Activated naive CD8-positive, alpha-beta T cell (primary cell): Measurements from ENCODE around the gene TOX3.

Source experiments
- H3K27ac Mint-ChIP-seq: one replicate; pipeline ENCODE4 v1.8.0; 2021; ENCODE audit warnings: mixed read lengths
- H3K27me3 Mint-ChIP-seq: one replicate; pipeline ENCODE4 v1.8.0; 2021; ENCODE audit warnings: mixed read lengths
- H3K36me3 Mint-ChIP-seq: one replicate; pipeline ENCODE4 v1.8.0; 2021; ENCODE audit warnings: mixed read lengths
- H3K4me1 Mint-ChIP-seq: one replicate; pipeline ENCODE4 v1.8.0; 2021; ENCODE audit warnings: low read depth, mixed read lengths
- H3K4me3 Mint-ChIP-seq: one replicate; pipeline ENCODE4 v1.8.0; 2021; ENCODE audit warnings: mild to moderate bottlenecking, mixed read lengths
- H3K9me3 Mint-ChIP-seq: one replicate; pipeline ENCODE4 v1.8.0; 2021; ENCODE audit warnings: low read depth, mixed read lengths

Gene TOX3

GRCh38 chr16:52547004-52547833, at the start of gene TOX3:
TSS of gene TOX3 (minus strand) at chr16:52547143. CDS start at chr16:52546723, 420 bp downstream.
- Mint-ChIP-seq H3K4me3 (peak within 1 kb of the TSS; percentile 53), H3K9me3 (no peaks in the 10 kb centered on the region), H3K27ac (no peak within 1 kb of the TSS), H3K27me3 (peaks cover 38% of the 10 kb centered on the region), H3K36me3 (no peaks in the 10 kb centered on the region), H3K4me1 (peaks cover 11% of the 10 kb centered on the region)

GRCh38 chr16:52592778-52593177, 45.8 kb upstream of the TOX3 start:
- no peak overlapping the region for H3K27ac Mint-ChIP-seq
- no peaks in the 10 kb centered on the region for H3K9me3 Mint-ChIP-seq
- H3K4me1 Mint-ChIP-seq, result no peaks in the 10 kb centered on the region
- no peak overlapping the region for H3K4me3 Mint-ChIP-seq
- H3K36me3 Mint-ChIP-seq, result no peaks in the 10 kb centered on the region
- H3K27me3 Mint-ChIP-seq, result no peaks in the 10 kb centered on the region

- Mint-ChIP-seq H3K36me3 (no peaks in the 10 kb centered on the region), H3K9me3 (no peaks in the 10 kb centered on the region), H3K27me3 (no peaks in the 10 kb centered on the region), H3K4me3 (no peak overlapping the region), H3K27ac (no peak overlapping the region), H3K4me1 (no peaks in the 10 kb centered on the region)
These were observed 45.1 kb upstream of the TOX3 start for GRCh38 chr16:52591934-52592592.

- H3K4me1 Mint-ChIP-seq, result no peaks in the 10 kb centered on the region
- H3K27ac Mint-ChIP-seq, result no peak overlapping the region
- H3K4me3 Mint-ChIP-seq, result no peak overlapping the region
- H3K9me3 Mint-ChIP-seq, result no peaks in the 10 kb centered on the region
- H3K36me3 Mint-ChIP-seq, result no peaks in the 10 kb centered on the region
- H3K27me3 Mint-ChIP-seq, result no peaks in the 10 kb centered on the region
These were observed 44.5 kb upstream of the TOX3 start for GRCh38 chr16:52591471-52591870.

- Mint-ChIP-seq H3K4me3 (no peak overlapping the region), H3K9me3 (no peaks in the 10 kb centered on the region), H3K27me3 (no peaks in the 10 kb centered on the region), H3K27ac (no peak overlapping the region), H3K4me1 (no peaks in the 10 kb centered on the region), H3K36me3 (no peaks in the 10 kb centered on the region)
These were observed 39.2 kb upstream of the TOX3 start for GRCh38 chr16:52586159-52586558.

- no peak overlapping the region for H3K27ac Mint-ChIP-seq
- H3K4me1 Mint-ChIP-seq, result no peaks in the 10 kb centered on the region
- no peaks in the 10 kb centered on the region for H3K27me3 Mint-ChIP-seq
- H3K36me3 Mint-ChIP-seq, result no peaks in the 10 kb centered on the region
- no peak overlapping the region for H3K4me3 Mint-ChIP-seq
- no peaks in the 10 kb centered on the region for H3K9me3 Mint-ChIP-seq
These were observed 37.7 kb upstream of the TOX3 start for GRCh38 chr16:52584354-52585320.

GRCh38 chr16:52581530-52581929, 34.6 kb upstream of the TOX3 start:
- Mint-ChIP-seq H3K9me3 (no peaks in the 10 kb centered on the region), H3K4me1 (no peaks in the 10 kb centered on the region), H3K36me3 (no peaks in the 10 kb centered on the region), H3K4me3 (no peak overlapping the region), H3K27ac (no peak overlapping the region), H3K27me3 (peaks cover 1% of the 10 kb centered on the region)

GRCh38 chr16:52580488-52580887, 33.5 kb upstream of the TOX3 start:
- Mint-ChIP-seq H3K4me1 (no peaks in the 10 kb centered on the region), H3K9me3 (no peaks in the 10 kb centered on the region), H3K4me3 (no peak overlapping the region), H3K27me3 (peaks cover 5% of the 10 kb centered on the region), H3K36me3 (no peaks in the 10 kb centered on the region), H3K27ac (no peak overlapping the region)

GRCh38 chr16:52578829-52579498, 32.0 kb upstream of the TOX3 start:
- Mint-ChIP-seq H3K27ac (no peak overlapping the region), H3K9me3 (no peaks in the 10 kb centered on the region), H3K27me3 (peaks cover 5% of the 10 kb centered on the region), H3K4me3 (no peak overlapping the region), H3K4me1 (no peaks in the 10 kb centered on the region), H3K36me3 (no peaks in the 10 kb centered on the region)

GRCh38 chr16:52578007-52578828, 31.3 kb upstream of the TOX3 start:
- H3K27ac Mint-ChIP-seq, result no peak overlapping the region
- peaks cover 5% of the 10 kb centered on the region for H3K27me3 Mint-ChIP-seq
- H3K9me3 Mint-ChIP-seq, result peaks cover under 1% of the 10 kb centered on the region

GRCh38 chr16:52577130-52577706, 30.3 kb upstream of the TOX3 start:
- Mint-ChIP-seq H3K9me3 (peaks cover 9% of the 10 kb centered on the region), H3K27ac (no peak overlapping the region), H3K36me3 (no peaks in the 10 kb centered on the region), H3K27me3 (peaks cover 5% of the 10 kb centered on the region), H3K4me3 (no peak overlapping the region), H3K4me1 (no peaks in the 10 kb centered on the region)

More at GRCh38 chr16:52578007-52578828, 31.3 kb upstream of the TOX3 start:
- H3K36me3 Mint-ChIP-seq, result no peaks in the 10 kb centered on the region
- H3K4me1 Mint-ChIP-seq, result no peaks in the 10 kb centered on the region
- no peak overlapping the region for H3K4me3 Mint-ChIP-seq

- Mint-ChIP-seq H3K4me3 (no peak overlapping the region), H3K36me3 (no peaks in the 10 kb centered on the region), H3K27ac (no peak overlapping the region), H3K9me3 (peaks cover 9% of the 10 kb centered on the region), H3K4me1 (no peaks in the 10 kb centered on the region), H3K27me3 (peaks cover 5% of the 10 kb centered on the region)
These were observed 26.7 kb upstream of the TOX3 start for GRCh38 chr16:52573365-52574299.

GRCh38 chr16:52572656-52573055, 25.7 kb upstream of the TOX3 start:
- H3K4me1 Mint-ChIP-seq, result no peaks in the 10 kb centered on the region
- peaks cover 9% of the 10 kb centered on the region for H3K9me3 Mint-ChIP-seq
- H3K27me3 Mint-ChIP-seq, result peaks cover 5% of the 10 kb centered on the region
- H3K36me3 Mint-ChIP-seq, result no peaks in the 10 kb centered on the region
- no peak overlapping the region for H3K4me3 Mint-ChIP-seq
- no peak overlapping the region for H3K27ac Mint-ChIP-seq
